GM08714 (cell line): ENCODE data around the gene SCARB2.

Experiments
- H3K4me3 ChIP-seq: fragments of 200-500 bp; sonication (Bioruptor generic); 2 replicates; pipeline ENCODE4 v1.5.1; 2014; ENCODE audit warnings: mild to moderate bottlenecking, low read length, inconsistent platforms
- ZNF274 ChIP-seq: IDR thresholded peaks from 2 replicates; pipeline ENCODE4 v1.6.1; 2012; ENCODE audit warnings: mild to moderate bottlenecking, low read depth, low read length

SCARB2 gene

GRCh38 chr4:76117536-76117935, 96.1 kb downstream of the SCARB2 start:
- no peak overlapping the region for H3K4me3 ChIP-seq
- TF ChIP-seq ZNF274: no peak

- no peak for TF ChIP-seq ZNF274
- no peak overlapping the region for H3K4me3 ChIP-seq
Observed at GRCh38 chr4:76116821-76117220, 96.8 kb downstream of the SCARB2 start.
